Heart left ventricle (tissue), 16 donors: ENCODE measurements around the gene SDHAF3. TPM values are rescaled to one million over a fixed set of nuclear protein-coding genes. Genes with fewer than 3 reads are reported as not detected.

ENCODE experiments used
- ATAC-seq, 4 donors: fragments of 200-7000 bp; cut with Tn5 transposase; one replicate each; pipeline ENCODE4 v1.9.1; 2020 to 2022; ENCODE audit warnings: moderate library complexity in 4 of 4, mild to moderate bottlenecking in 3 of 4, moderate number of reproducible peaks in 1 of 4
- DNase-seq, 5 donors: peaks; one replicate each; pipeline ENCODE4 v3.0.0-alpha.2; 2020
- H3K27ac ChIP-seq, 12 donors: fragments of 200-600 bp; sonication (generic) in 4 of 12; one replicate each; pipeline versions ENCODE4 v1.5.0 to v1.8.0; 2016 to 2022; ENCODE audit warnings: mild to moderate bottlenecking in 2 of 12
- H3K27me3 ChIP-seq, 9 donors: fragments of 200-600 bp; sonication (generic) in 2 of 9; one replicate each; pipeline versions ENCODE4 v1.5.1 to v1.8.0; 2016 to 2022; ENCODE audit warnings: mild to moderate bottlenecking in 3 of 9
- H3K36me3 ChIP-seq, 9 donors: fragments of 200-600 bp; sonication (generic) in 2 of 9; one replicate each; pipeline versions ENCODE4 v1.5.0 to v1.8.0; 2018 to 2022; ENCODE audit warnings: mild to moderate bottlenecking in 2 of 9
- H3K4me1 ChIP-seq, 12 donors: fragments of 200-600 bp; sonication (generic) in 4 of 12; one replicate each; pipeline versions ENCODE4 v1.5.0 to v1.8.0; 2016 to 2022; ENCODE audit warnings: mild to moderate bottlenecking in 3 of 12
- H3K4me3 ChIP-seq, 12 donors: fragments of 200-600 bp; sonication (generic) in 4 of 12; one replicate each; pipeline versions ENCODE4 v1.5.0 to v1.8.0; 2017 to 2022; ENCODE audit warnings: mild to moderate bottlenecking in 9 of 12, moderate library complexity in 4 of 12
- H3K9me3 ChIP-seq, 12 donors: fragments of 200-600 bp; sonication (generic) in 4 of 12; one replicate each; pipeline versions ENCODE4 v1.5.0 to v1.8.0; 2016 to 2022; ENCODE audit warnings: mild to moderate bottlenecking in 1 of 12
- CTCF ChIP-seq, 12 donors: fragments of 200-600 bp; sonication (generic) in 4 of 12; IDR thresholded peaks; one replicate each; pipeline versions ENCODE4 v1.5.0 to v1.8.0; 2018 to 2022; ENCODE audit warnings: antibody characterized with exemption in 12 of 12, mild to moderate bottlenecking in 5 of 12
- POLR2A ChIP-seq, 2 donors: fragments of 450-650 bp; IDR thresholded peaks; one replicate each; pipeline ENCODE4 v1.6.1; 2017; ENCODE audit warnings: antibody characterized with exemption in 2 of 2, mild to moderate bottlenecking in 2 of 2, moderate library complexity in 2 of 2
- WGBS, 4 donors: extraction: QIAGEN DNeasy Blood & Tissue Kit in 2 of 4; methylation state at CpG; one replicate each; pipeline versions ENCODE4 v1.1.5 to v1.1.7; 2013 to 2018; 5-methylcytosine and 5-hydroxymethylcytosine counted together
- intact Hi-C, 10 donors: fragments of 100-400 bp; cut with DNase I; formaldehyde crosslinking; loops; one replicate each; pipeline versions ENCODE4 v1.11.1 to v1.14.2; 2022
- polyA plus RNA-seq, 2 donors: library from polyadenylated mRNA; stranded (reverse); fragments of 200-250 nt; gene quantifications; one replicate each; pipeline ENCODE4 v1.2.3, GENCODE V29; 2013
- total RNA-seq, 9 donors: library from RNA; depleted of rRNA in 2 of 9; stranded (reverse); fragments of >200 nt in 2 of 9; fragmentation: NEBNext Ultra II Directional in 3 of 9; extraction: Animal tissue kit (Norgen Biotek cat#: 25700) in 3 of 9; gene quantifications; one replicate each; pipeline versions ENCODE4 v1.1.0 to v1.2.4, GENCODE V29; 2016 to 2023
- donor health status: ischemic (EF 13 %, LVEDD 7.1; RV severe dilation, severe dysfunction).
- donor health status: healthy with polysubstance abuse.
- donor health status: DM: no; HTN: yes; CAD: no.
- donor health status: DM: no; HTN: no; CAD: no.
- donor health status: ischemic (EF 25% LVEDD 6.9; RV normal size, moderate dysfunction).
- donor health status: ischemic (EF 25% LVEDD 5.7; RV mildly dilated, moderate dysfunction).
- donor health status: healthy.
- donor health status: DM: yes; HTN: yes; CAD: no.
- donor health status: ischemic (EF 35%, LVEDD 5.7; RV mildly dilated, moderate dysfunction).
- donor health status: nonischemic (EF 11% LVEDD 7.7; RV severe dilation, severe dysfunction).
- donor health status: DM: yes; HTN: yes; CAD: no.
- donor health status: PGD.
- donor health status: ischemic (EF 29% LVEDD 5.4; RV normal size, mild dysfunction).
- donor health status: nonischemic (EF 23%, LVEDD 6.1; RV moderate dilation, normal function).

SDHAF3 gene
- total and polyA plus RNA-seq, 11 donors, result 8.4 to 21.5 (median 16.9) TPM

- Histone ChIP-seq H3K4me3 (no peak overlapping the region), H3K27ac (no peak overlapping the region), H3K4me1 (no peaks in the 10 kb centered on the region), H3K9me3 (peaks cover 0 to 13% (median 0%) of the 10 kb centered on the region in 12 donors), H3K36me3 (no peaks in the 10 kb centered on the region), H3K27me3 (no peaks in the 10 kb centered on the region)
- ATAC-seq (no peak), DNase-seq (no peak)
- TF ChIP-seq POLR2A (IDR thresholded peaks at IDR 0.05) (no peak), CTCF (IDR thresholded peaks at IDR 0.05) (no peak)
- WGBS, 4 donors, result 91 to 93% (median 92%) methylated on average over 2 of the region's 2 CpGs
- intact Hi-C loops, result no loop called here
Observed at GRCh38 chr7:97200018-97200417, 82.5 kb downstream of the SDHAF3 start.

DNA sequence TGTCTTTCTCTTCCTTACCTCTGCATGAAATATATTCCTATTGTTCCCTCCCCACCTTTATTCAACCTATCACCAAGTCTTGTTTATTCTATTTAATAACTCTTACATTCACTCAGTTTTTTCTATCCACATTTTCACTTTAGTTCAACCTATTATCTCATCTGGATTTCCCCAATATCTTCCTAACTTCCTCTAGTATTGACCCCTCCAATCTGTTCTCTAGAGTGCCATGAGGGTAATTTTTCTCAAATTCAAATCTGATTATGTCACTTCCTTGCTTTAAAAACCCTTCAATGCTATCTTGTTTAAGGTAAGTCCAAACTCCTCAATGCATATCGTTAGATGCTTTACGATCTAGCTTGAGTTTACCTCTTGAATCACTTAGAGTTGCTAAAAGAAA, 86.5 kb downstream of the SDHAF3 start:
- intact Hi-C loops, result no loop called here
- H3K4me1 ChIP-seq, result no peaks in the 10 kb centered on the region
- 68 to 73% (median 68%) methylated on average over 2 of the region's 2 CpGs for WGBS, 4 donors
- no peaks in the 10 kb centered on the region for H3K9me3 ChIP-seq
- ATAC-seq (no peak), DNase-seq (no peak)
- TF ChIP-seq CTCF (IDR thresholded peaks at IDR 0.05) (no peak), POLR2A (IDR thresholded peaks at IDR 0.05) (no peak)
- H3K36me3 ChIP-seq, result no peaks in the 10 kb centered on the region
- H3K27ac ChIP-seq, result no peak overlapping the region
- no peaks in the 10 kb centered on the region for H3K27me3 ChIP-seq
- no peak overlapping the region for H3K4me3 ChIP-seq

- ATAC-seq (no peak), DNase-seq (no peak)
- intact Hi-C loops, result no loop called here
- Histone ChIP-seq H3K27ac (no peak overlapping the region), H3K36me3 (no peaks in the 10 kb centered on the region), H3K4me1 (no peaks in the 10 kb centered on the region), H3K9me3 (peaks cover 0 to 8% (median 0%) of the 10 kb centered on the region in 12 donors), H3K4me3 (no peak overlapping the region), H3K27me3 (no peaks in the 10 kb centered on the region)
- TF ChIP-seq POLR2A (IDR thresholded peaks at IDR 0.05) (no peak), CTCF (IDR thresholded peaks at IDR 0.05) (no peak)
- 68 to 81% (median 75%) methylated on average over 3 of the region's 3 CpGs for WGBS, 4 donors
Observed at GRCh38 chr7:97204821-97205220, 87.3 kb downstream of the SDHAF3 start.

- intact Hi-C loops, result no loop called here
- Histone ChIP-seq H3K4me1 (no peaks in the 10 kb centered on the region), H3K36me3 (no peaks in the 10 kb centered on the region), H3K27me3 (no peaks in the 10 kb centered on the region), H3K27ac (no peak overlapping the region), H3K4me3 (no peak overlapping the region), H3K9me3 (peaks cover 0 to 7% (median 0%) of the 10 kb centered on the region in 12 donors)
- 37 to 47% (median 40%) methylated on average over 6 to 7 of the region's 7 CpGs for WGBS, 4 donors
- ATAC-seq, result no peak
- DNase-seq, result no peak
- TF ChIP-seq POLR2A (IDR thresholded peaks at IDR 0.05), result no peak
Observed at GRCh38 chr7:97215556-97215955, 98.1 kb downstream of the SDHAF3 start.

- H3K36me3 ChIP-seq, result no peaks in the 10 kb centered on the region
- peaks cover 0 to 1% (median 0%) of the 10 kb centered on the region in 12 donors for H3K9me3 ChIP-seq
- no peak for TF ChIP-seq POLR2A (IDR thresholded peaks at IDR 0.05)
- TF ChIP-seq CTCF (IDR thresholded peaks at IDR 0.05), result no peak
- no peaks in the 10 kb centered on the region for H3K4me1 ChIP-seq
- 32 to 42% (median 39%) methylated on average over 2 of the region's 2 CpGs for WGBS, 4 donors
- no peak overlapping the region for H3K27ac ChIP-seq
- intact Hi-C loops, result no loop called here
- ATAC-seq, result no peak
- H3K4me3 ChIP-seq, result no peak overlapping the region
- H3K27me3 ChIP-seq, result no peaks in the 10 kb centered on the region
- DNase-seq, result no peak
Observed at GRCh38 chr7:97218767-97219166, 101.3 kb downstream of the SDHAF3 start.
